Skin epidermis (tissue), 12 donors: ENCODE results near the gene TRAPPC2.
"Not testable (repeated sequence)": the region's sequence is repeated elsewhere in the genome, so short reads cannot be mapped to it uniquely, and the experiment has no call there.

Source experiments
- H3K27ac ChIP-seq, 21 experiments: fragments of 200-600 bp; sonication (generic) in 11 of 21; one replicate each; pipeline ENCODE4 v1.5.0; 2020; ENCODE audit warnings: mild to moderate bottlenecking in 3 of 21, inconsistent platforms in 2 of 21, moderate library complexity in 2 of 21
- H3K4me3 ChIP-seq, 7 experiments: fragments of 200-600 bp; sonication (generic) in 2 of 7; one replicate each; pipeline ENCODE4 v1.5.0; 2020; ENCODE audit warnings: inconsistent platforms in 2 of 7, mild to moderate bottlenecking in 2 of 7, moderate library complexity in 1 of 7

Gene TRAPPC2

DNA sequence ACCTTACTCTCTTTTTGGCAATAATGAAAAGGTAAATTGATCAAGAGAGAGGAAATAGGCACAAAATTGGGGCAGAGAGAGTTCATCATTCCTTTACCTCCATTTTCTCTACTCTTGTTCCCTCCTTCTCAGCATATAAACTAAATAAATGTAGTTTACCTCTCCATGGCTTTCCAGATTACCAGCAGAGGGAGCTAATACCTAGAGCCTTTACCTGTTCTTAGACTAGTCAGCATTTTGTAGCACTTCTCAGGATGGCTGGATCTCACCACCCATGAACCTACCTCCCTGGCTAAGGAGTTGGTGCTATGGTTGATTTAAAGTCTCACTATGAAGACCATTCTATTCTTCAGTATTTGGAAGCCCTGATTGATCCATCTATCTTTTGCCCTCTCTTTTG lies 15.8 kb upstream of the TRAPPC2 start:
- H3K4me3 ChIP-seq, result no peak overlapping the region
- H3K27ac ChIP-seq, result no peak overlapping the region

DNA sequence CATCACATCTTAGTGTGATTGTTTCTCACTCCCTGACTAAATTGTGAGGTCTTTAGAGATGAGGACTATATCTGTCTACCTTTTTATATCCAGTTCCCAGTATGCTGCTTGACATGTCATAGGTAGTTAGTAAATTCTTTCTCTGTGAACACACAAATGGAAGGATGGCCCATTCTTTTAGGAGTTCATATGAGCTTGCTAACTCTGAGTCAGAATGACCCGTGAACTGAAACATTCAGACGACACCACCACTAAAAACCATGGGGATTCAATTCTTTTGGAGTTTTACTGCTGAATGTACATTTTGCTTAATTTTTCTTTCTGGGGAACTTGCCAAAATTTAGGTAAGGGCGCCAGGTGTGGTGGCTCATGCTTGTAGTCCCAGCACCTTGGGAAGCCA lies 14.1 kb upstream of the TRAPPC2 start:
- Histone ChIP-seq H3K27ac (no peak overlapping the region), H3K4me3 (no peak overlapping the region)

DNA sequence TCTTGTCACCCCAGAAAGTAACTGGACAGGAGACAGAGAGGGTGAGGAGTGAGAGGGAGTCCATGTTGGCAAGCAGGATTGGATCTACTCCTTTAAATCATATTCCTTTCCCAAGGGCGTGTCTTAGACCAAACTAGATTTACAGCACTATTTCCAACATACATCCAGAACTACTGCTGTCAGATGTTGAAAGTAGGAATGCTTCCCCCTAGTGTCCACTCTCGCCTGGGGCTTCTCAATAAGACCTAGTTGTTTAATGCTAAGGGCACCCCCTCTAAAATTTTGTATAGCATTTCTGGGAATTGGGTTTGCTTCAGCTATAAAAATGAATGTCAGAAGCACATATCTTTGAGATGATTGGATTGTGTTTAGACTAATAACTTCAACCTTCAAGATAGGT lies 13.4 kb upstream of the TRAPPC2 start:
- no peak overlapping the region for H3K4me3 ChIP-seq
- H3K27ac ChIP-seq, result no peak overlapping the region

DNA sequence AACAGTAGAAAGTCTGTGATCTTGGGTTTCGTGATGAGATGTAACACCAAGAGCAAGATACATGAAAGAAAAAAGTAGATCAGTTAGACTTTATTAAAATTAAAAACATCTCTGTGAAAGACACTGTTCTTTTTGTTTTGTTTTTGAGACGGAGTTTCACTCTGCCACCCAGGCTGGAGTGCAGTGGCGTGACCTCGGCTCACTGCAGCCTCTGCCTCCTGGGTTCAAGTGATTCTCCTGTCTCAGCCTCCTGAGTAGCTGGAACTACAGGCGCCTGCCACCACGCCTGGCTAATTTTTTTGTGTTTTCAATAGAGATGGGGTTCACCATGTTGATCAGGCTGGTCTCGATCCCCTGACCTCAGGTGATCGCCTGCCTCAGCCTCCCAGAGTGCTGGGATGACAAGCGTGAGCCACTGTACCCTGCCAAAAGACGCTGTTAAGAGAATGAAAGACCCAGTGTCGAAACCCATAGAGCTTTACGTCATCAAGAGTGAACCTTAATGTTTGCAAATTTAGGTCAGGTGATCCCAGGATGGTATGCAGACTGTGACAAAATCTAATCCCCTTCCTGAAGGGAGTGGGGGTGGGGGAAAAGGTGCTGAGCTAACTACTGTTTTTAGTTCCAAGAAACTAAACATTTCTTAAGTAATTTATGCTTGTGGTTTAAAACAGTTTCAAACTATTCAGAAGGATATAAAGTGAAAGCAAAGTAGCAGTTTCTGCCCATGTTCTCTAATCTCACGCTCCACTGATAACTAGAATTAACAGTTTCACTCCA lies 8.2 kb upstream of the TRAPPC2 start:
- Histone ChIP-seq H3K4me3 (no peak overlapping the region), H3K27ac (peak overlapping the region in 3 of 21 experiments; percentile 14 to 69 (median 33))

DNA sequence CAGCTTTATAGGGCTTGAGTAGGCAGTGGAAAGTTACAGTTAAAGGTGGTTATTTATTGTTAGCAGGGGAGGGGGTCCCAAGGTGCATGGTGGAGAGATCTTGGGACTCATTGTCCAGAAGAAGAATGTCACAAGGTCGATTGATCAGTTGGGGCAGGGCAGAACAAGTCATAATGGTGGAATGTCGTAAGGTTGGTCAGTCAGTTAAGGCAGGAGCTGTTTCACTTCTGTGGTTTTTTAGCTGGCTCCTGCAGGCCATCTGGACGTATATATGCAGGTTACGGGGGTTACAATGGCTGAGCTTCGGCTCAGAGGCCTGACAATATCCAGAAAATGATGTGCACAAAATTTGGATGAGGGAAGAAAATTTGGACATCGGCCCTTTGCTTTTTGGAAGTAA lies 7.3 kb upstream of the TRAPPC2 start:
- Histone ChIP-seq H3K4me3 (no peak overlapping the region), H3K27ac (no peak overlapping the region)

DNA sequence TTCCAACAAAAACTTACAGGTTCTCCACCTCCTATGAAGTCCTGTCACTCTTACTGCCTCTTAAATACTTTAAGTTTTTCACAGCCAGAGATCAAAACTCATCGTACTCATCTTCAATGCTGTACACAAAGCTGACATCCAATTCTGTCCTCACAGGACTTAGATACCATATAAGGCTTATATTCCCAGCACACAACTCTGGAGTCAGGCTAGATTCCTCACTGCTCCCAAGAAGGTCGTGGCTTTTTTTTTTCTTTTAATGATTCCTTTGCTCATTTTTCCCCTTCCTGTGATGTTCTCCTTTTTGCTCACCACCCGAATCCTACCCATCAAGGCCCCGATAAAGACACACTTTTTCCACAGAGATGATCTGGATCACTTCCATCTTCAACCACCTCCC lies 914 bp downstream of the TRAPPC2 start:
- Histone ChIP-seq H3K4me3 (peak overlapping the region; percentile 52 to 85 (median 71)), H3K27ac (peak overlapping the region in 13 of 21 experiments; percentile 84 to 96 (median 92))

DNA sequence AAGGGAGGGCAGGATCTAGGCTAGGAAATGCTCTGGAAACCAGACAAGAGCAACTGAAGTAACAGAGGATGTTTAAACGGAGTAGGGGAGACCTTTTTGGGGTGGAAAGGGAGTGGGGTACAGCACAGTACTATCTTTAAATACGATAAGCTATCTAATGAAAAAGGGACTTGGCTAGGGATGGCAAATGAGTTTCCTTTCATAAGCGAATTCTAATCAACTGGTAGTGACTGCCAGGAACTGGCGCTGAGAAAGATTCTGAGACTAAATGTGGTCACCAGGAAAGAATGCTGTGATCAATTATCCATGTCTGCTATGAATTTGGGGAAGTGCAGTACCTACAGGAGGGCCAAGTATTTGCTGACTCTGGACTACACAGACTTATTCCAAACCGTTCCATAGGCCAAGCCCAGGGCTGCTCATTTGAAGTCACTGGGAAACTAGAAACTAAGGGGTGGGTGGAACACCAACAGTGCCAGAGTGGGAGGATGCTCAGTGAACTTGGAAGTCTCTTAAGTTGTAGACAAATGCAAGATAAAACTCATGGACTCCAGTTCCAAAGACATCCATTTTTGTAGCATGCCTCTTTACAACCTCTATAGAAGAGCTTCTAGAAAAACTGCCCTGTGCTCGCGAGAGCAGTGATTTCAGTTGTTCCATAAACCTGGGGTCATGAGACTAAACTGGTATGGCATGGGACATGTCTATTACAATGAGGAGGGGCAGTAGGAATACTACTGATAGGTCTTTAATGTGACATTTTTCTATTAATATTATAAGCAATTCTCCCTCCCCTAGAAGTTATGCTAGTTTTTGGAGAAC lies 2.0 kb downstream of the TRAPPC2 start:
- no peak overlapping the region for H3K4me3 ChIP-seq
- peak overlapping the region in 6 of 21 experiments; percentile 10 to 50 (median 30) for H3K27ac ChIP-seq

DNA sequence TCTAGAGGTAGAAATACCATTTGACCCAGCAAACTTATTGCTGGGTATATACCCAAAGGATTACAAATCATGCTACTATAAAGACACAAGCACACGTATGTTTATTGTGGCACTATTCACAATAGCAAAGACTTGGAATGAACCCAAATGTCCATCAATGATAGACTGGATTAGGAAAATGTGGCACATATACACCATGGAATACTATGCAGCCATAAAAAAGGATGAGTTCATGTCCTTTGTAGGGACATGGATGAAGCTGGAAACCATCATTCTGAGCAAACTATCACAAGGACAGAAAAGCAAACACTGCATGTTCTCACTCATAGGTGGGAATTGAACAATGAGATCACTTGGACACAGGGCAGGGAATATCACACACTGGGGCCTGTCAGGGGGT lies 3.9 kb downstream of the TRAPPC2 start:
- not testable (repeated sequence) for H3K27ac ChIP-seq, H3K4me3 ChIP-seq

DNA sequence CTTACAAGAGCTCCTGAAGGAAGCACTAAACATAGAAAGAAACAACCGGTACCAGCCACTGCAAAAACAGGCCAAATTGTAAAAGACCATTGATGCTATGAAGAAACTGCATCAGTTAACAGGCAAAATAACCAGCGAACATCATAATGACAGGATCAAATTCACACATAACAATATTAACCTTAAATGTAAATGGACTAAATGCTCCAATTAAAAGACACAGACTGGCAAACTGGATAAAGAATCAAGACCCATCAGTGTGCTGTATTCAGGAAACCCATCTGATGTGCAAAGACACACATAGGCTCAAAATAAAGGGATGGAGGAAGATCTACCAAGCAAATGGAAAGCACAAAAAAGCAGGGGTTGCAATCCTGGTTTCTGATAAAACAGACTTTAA lies 7.8 kb downstream of the TRAPPC2 start:
- not testable (repeated sequence) for H3K27ac ChIP-seq, H3K4me3 ChIP-seq

DNA sequence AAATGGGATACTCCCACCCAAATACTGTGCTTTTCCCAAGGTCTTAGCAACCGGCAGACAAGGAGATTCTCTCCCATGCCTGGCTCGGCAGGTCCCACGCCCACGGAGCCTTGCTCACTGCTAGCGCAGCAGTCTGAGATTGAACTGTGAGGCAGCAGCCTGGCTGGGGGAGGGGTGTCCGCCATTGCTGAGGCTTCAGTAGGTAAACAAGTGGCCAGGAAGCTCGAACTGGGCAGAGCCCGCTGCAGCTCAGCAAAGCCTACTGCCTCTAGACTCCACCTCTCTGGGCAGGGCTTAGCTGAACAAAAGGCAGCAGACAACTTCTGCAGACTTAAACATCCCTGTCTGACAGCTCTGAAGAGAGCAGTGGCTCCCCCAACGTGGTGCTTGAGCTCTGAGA lies 9.5 kb downstream of the TRAPPC2 start:
- H3K27ac ChIP-seq, result peak overlapping the region in 1 of 21 experiments; percentile 51
- not testable (repeated sequence) for H3K4me3 ChIP-seq

DNA sequence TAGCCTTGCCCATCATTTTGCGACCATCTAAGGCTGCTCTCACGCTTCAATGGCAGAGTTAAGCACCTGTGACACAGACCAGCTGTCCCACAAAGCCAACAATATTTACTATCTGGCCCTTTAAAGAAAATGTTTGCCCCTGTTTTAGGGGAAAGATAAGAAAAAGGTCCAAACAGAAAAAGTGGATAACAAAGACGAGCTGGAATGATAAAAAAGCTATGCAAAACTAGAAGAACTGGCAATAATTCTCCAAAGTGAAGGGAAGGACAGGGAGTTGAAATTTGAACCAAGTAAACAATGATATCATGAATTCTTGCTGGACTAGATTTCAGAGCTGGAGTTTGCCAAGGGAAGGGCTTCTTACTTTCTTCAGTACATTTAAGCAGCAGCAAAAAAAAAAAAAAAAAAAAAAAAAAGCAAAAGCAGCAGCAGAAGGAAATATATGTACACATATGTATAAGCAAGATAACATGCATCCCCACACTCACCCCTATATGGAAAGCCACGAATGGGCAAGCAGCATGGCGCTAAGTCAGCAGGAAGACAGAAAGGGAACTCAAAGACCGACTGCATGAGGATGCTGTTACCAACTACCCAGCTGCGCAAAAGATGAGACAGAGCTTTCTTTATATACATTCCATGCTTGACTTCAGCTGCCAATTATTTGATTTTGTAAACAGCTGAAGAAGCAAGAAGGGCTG lies 12.5 kb downstream of the TRAPPC2 start:
- Histone ChIP-seq H3K27ac (no peak overlapping the region), H3K4me3 (no peak overlapping the region)

DNA sequence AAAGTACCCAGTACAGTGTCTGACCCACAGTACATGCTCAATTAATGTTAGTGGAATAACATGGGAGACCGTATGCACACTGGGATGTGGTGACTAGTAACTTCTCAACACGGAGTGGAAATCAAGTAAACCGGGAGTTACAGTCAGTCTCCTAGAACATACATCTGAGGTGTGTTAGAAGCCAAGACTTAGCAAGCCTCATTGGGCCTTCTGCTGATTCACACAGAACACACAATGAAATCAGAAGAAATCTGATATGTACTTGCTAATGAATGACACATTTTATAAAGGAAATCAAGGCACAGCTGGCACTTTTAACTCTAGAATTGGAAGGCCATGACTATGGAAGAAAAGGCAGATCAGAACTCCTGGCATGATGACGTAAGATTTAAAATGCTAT lies 13.0 kb downstream of the TRAPPC2 start:
- H3K4me3 ChIP-seq, result no peak overlapping the region
- no peak overlapping the region for H3K27ac ChIP-seq

DNA sequence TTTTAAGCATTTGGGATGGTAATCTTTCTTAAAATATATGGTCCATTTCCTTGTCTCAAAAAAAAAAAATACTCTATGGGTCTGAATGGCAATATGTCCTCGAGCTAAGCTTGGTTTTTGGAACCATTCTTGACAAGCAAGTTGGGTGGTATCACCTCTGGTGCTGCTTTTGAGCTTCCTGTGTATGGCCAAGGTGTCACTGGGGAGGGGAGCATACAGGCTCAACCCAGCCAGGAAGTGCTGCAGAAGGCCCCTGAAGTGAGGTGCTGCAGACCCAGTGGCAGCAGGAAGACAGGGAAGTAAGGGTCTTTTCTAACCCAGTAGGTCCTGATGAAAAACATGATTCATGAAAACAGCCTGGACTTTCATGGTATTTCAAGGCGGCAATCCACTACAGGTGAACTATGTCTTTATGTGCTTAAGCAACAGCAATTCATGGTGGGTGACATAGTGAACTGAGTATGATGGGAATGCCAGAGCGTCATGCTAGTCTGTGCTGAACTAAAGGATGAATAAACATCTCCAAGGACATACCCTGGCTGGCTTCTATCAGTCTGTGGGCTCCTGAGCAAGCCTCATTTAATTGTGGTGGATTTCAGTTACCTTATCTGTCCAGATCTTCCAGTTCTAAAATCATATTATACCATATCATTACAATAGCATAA lies 15.1 kb downstream of the TRAPPC2 start:
- Histone ChIP-seq H3K4me3 (no peak overlapping the region), H3K27ac (no peak overlapping the region)

DNA sequence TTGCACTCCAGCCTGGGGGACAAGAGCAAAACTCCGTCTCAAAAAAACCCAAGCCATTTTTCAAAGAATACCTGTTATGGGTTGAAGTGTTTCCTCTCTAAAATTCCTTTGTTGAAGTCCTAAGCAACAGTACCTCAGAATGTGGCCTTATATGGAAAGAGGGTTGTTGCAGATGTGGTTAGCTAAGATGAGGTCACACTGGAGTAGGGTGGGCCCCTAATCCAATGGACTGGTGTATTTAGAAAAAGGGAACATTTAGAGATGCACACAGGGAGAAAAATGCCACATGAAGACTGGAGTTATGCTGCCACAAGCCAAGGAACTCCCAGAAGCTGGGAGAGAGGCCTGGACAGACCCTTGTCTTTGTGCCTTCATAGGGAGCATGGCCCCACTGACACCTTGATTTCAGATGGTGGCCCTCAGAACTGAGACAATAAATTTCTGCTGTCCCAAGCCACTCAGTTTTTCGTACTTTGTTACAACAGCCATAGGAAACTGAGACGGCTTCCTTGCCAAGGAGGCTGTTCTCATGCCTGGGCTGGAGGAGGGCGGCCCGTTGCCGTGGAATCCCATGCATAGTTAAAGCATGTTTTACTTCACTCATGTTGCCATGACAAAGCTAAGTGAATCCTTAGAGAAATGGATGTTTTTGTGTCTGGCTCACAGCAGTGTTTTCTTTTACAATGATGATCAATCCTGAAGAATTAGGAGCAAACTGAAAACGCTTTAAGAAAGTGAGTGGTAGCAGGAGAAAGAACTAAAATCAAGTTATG lies 16.5 kb downstream of the TRAPPC2 start:
- H3K4me3 ChIP-seq, result no peak overlapping the region
- H3K27ac ChIP-seq, result peak overlapping the region in 7 of 21 experiments; percentile 1 to 58 (median 32)

DNA sequence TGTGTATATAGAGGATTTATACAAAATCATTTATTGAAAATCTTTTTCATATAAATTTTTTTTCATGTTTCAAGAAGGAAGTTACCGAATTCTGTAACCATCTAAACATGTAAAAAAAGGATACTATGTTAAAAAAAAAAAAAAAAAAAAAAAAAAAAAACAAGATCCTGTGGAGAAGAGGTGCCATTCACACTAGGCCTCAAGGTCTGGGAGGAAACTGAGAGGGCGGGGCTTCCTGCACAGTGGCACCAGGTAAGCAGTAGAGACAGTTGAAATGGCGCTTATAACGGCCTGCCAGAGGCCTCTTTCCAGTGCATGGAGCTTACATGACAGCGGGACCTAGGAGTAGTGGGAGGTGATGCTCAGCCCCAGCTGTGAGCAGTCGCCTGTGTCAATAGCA lies 17.5 kb downstream of the TRAPPC2 start:
- Histone ChIP-seq H3K4me3 (no peak overlapping the region), H3K27ac (peak overlapping the region in 2 of 21 experiments; percentile 47 to 58)

DNA sequence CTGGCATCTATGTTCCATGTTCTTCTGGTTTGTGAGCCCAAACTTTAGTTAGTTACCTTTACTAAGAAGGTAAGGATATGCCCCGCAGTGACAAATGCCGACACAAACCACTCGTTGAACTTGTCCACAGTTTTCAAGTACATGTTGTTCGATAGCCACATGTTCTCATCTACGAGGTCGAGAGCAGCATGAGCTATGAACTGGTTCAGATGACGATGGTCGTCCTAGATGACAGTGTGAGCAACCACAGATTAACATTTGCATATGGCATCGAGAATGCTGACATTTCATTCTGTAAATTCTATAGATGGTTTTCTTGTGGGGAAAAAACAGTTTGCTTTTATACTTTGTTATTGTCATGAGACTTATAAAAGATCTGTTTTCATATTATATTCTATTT lies 18.0 kb downstream of the TRAPPC2 start:
- no peak overlapping the region for H3K27ac ChIP-seq

DNA sequence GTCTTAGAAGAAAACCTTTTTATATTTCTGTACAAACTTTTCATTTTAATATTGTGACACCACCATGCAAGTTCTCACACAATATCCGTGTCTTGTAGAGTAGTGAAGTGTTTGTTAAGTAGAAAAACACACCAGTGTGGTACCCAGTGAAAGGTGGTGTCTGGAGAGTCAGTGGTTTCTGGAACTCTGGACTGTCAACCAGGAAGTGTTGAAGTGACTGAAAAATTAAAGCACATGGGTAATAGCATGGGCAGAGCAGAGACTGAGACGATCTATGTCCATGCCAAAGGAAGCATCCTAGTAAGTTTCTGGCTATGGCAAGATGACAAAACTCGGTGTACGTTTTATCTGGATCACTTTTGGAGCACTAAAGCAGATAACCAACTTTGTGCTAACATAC lies 23.3 kb downstream of the TRAPPC2 start:
- H3K4me3 ChIP-seq, result no peak overlapping the region
- no peak overlapping the region for H3K27ac ChIP-seq

More for the DNA sequence above, 18.0 kb downstream of the TRAPPC2 start:
- H3K4me3 ChIP-seq, result no peak overlapping the region

DNA sequence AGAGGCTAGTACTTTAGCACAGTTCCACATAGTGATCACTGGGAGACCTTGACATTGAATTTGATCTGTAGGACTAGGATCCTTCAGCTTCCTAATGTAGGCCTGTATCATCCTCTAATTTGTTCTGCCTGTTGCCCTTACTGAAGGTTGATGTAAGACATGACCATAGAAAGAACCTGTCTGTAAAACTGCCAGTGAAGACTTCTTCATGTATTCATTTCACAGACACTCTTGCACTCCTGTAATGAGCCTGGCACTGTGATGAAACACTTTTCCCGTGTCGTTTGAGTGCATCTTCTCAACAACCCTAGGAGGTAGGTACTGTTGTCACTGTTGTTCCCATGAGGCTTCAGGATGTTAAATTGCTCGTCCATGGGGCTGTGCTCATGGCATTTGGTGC lies 30.8 kb downstream of the TRAPPC2 start:
- no peak overlapping the region for H3K27ac ChIP-seq
- H3K4me3 ChIP-seq, result no peak overlapping the region

DNA sequence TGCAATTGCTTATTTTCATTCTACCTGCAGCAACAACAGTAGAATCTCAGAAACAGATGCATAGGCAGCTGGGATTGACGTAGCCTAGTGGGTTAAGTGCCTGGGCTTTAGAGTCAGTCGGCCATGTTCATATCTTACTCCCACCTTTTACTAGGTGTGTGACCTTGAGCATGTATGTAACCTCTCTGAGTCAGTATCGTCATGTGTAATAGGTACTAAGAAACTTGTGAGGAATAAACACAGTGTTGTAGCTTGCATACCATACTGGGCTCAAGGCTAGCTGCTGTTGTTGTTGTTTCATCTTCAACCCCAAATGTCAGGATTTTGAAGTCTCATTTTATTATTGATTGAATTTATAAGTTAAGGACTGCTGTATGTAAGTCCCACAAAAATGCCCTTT lies 31.3 kb downstream of the TRAPPC2 start:
- Histone ChIP-seq H3K4me3 (no peak overlapping the region), H3K27ac (no peak overlapping the region)
